Ishikawa (cell line): Measurements from ENCODE around the gene FDXR.

Experiments
- RAD21 ChIP-seq: IDR thresholded peaks from 2 replicates; pipeline ENCODE4 v1.6.1; 2012; ENCODE audit warnings: low read depth
- REST ChIP-seq: IDR thresholded peaks from 2 replicates; pipeline ENCODE4 v1.6.1; 2012; ENCODE audit warnings: low read depth, mild to moderate bottlenecking

- peak; percentile 40; the same call in 1 of the 2 replicates for TF ChIP-seq REST
- TF ChIP-seq RAD21: no peak
Observed at GRCh38 chr17:74873037-74873873, 461 bp upstream of the FDXR start.
